Mesothelial cell of epicardium (in vitro differentiated cells): ENCODE results near the gene UXS1. TPM values are rescaled to one million over a fixed set of nuclear protein-coding genes. Genes with fewer than 3 reads are reported as not detected.

Experiments
- DNase-seq, 2 experiments: peaks; one replicate each; pipeline ENCODE4 v3.0.0; 2021; ENCODE audit warnings: low spot score in 2 of 2; ENCODE audit not compliant: unreplicated experiment in 2 of 2
- H3K27ac Mint-ChIP-seq: 2 replicates; pipeline ENCODE4 v1.8.0; 2021; ENCODE audit warnings: mixed read lengths
- H3K27me3 Mint-ChIP-seq: 2 replicates; pipeline ENCODE4 v1.8.0; 2021; ENCODE audit warnings: low read depth, mixed read lengths
- H3K36me3 Mint-ChIP-seq: 2 replicates; pipeline ENCODE4 v1.8.0; 2021; ENCODE audit warnings: mixed read lengths
- H3K4me1 Mint-ChIP-seq: 2 replicates; pipeline ENCODE4 v1.8.0; 2021; ENCODE audit warnings: mixed read lengths
- H3K4me3 Mint-ChIP-seq: 2 replicates; pipeline ENCODE4 v1.8.0; 2021; ENCODE audit warnings: mild to moderate bottlenecking, moderate library complexity, mixed read lengths
- H3K9me3 Mint-ChIP-seq: 2 replicates; pipeline ENCODE4 v1.8.0; 2021; ENCODE audit warnings: mixed read lengths
- total RNA-seq: library from RNA; stranded (reverse); gene quantifications from 3 replicates; pipeline ENCODE4 v1.2.1, GENCODE V29; 2021
- TF ChIP-seq, protein P1 (sequence below): fragments of 200-600 bp; sonication (generic); IDR thresholded peaks from one replicate; pipeline ENCODE4 v1.5.0; 2021; ENCODE audit warnings: antibody characterized with exemption; ENCODE audit not compliant: unreplicated experiment

UXS1 gene
- total RNA-seq, 1 donor from 2014 or later = 52.8 TPM

GRCh38 chr2:106076941-106077340 is 117.2 kb downstream of the UXS1 start:
- H3K9me3 Mint-ChIP-seq = peaks cover 15% of the 10 kb centered on the region
- H3K4me1 Mint-ChIP-seq = peaks cover 6% of the 10 kb centered on the region
- no peak overlapping the region for H3K27ac Mint-ChIP-seq
- DNase-seq = no peak
- H3K27me3 Mint-ChIP-seq = peaks cover 3% of the 10 kb centered on the region
- H3K36me3 Mint-ChIP-seq = no peaks in the 10 kb centered on the region
- no peak overlapping the region for H3K4me3 Mint-ChIP-seq
- TF ChIP-seq, protein P1, sequence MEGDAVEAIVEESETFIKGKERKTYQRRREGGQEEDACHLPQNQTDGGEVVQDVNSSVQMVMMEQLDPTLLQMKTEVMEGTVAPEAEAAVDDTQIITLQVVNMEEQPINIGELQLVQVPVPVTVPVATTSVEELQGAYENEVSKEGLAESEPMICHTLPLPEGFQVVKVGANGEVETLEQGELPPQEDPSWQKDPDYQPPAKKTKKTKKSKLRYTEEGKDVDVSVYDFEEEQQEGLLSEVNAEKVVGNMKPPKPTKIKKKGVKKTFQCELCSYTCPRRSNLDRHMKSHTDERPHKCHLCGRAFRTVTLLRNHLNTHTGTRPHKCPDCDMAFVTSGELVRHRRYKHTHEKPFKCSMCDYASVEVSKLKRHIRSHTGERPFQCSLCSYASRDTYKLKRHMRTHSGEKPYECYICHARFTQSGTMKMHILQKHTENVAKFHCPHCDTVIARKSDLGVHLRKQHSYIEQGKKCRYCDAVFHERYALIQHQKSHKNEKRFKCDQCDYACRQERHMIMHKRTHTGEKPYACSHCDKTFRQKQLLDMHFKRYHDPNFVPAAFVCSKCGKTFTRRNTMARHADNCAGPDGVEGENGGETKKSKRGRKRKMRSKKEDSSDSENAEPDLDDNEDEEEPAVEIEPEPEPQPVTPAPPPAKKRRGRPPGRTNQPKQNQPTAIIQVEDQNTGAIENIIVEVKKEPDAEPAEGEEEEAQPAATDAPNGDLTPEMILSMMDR = no peak

DNA sequence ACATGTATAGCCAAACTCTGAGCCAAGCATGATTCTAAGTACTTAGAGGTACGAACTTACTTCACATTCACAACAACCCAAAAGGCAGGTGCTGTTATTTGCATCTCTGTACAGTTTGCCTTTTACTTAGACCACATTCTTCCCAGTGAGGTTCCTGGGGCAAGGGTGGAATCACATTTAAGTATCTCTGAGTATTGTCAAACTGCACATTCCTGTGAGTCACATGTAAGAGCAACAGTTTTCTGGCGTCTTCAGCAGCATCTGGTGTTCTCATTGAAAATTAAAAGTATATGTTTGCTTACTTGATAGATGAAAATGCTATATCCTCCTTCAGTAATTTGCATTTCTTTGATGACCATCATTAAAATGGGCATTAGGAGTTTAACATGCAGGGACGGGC is 119.1 kb downstream of the UXS1 start:
- Mint-ChIP-seq H3K36me3 (no peaks in the 10 kb centered on the region), H3K27me3 (no peaks in the 10 kb centered on the region), H3K9me3 (peaks cover 4% of the 10 kb centered on the region), H3K27ac (no peak overlapping the region), H3K4me3 (no peak overlapping the region), H3K4me1 (peaks cover 6% of the 10 kb centered on the region)
- no peak for DNase-seq
- TF ChIP-seq, protein P1 = no peak

DNA sequence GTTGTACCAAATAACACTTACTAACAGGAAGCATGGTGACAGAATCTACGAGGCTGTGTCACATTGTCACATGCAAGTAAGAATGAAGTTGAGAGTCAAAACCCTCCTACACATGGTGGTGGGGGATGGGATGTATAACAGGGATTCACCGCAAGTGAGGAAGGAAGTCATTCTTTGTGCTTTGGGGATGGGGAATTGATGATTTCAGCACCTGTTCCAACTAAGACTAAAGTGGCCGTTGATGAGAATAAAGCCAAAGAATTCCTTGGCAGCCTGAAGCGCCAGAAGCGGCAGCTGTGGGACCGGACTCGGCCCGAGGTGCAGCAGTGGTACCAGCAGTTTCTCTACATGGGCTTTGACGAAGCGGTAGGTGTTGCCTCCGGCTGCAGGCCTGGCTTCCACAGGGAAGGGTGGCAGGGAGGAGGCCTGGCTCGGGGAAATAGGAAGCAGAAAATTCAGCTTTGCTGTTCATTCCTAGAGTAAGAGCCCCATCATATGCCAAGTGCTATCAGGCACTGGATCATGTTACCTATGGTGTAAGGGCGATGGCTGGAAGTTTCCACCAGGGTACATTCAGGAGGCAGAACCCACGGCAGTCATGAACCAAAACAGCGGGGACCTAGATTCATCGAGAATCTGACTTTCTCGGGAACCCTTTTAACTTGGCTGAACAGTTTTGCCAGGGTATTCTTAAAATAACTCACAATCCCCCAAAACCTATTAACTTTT is 120.3 kb downstream of the UXS1 start:
- no peak for DNase-seq
- Mint-ChIP-seq H3K4me1 (peaks cover 6% of the 10 kb centered on the region), H3K36me3 (no peaks in the 10 kb centered on the region), H3K9me3 (no peaks in the 10 kb centered on the region), H3K27ac (no peak overlapping the region), H3K27me3 (peaks cover 7% of the 10 kb centered on the region), H3K4me3 (no peak overlapping the region)
- TF ChIP-seq, protein P1 = no peak

DNA sequence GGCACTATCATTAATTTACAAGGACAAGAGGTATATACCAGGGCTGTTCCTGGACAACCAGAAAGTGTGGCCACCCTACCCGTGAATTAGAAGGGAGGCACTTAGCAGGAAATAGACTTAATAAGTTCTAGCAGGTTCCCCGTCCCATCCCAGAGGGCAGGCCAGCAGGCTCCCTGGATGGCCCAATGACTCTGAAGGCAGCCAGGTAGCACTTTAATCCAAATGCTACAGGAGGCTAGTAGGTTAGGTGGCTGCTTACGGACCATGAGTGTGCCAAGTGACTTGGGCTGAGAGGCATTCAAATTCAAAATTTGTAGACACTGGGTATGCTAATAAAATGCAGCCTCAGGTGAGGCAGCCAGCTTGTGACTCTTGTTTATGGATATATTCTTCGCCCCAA is 123.9 kb downstream of the UXS1 start:
- Mint-ChIP-seq H3K27ac (no peak overlapping the region), H3K4me3 (no peak overlapping the region), H3K9me3 (no peaks in the 10 kb centered on the region), H3K4me1 (no peaks in the 10 kb centered on the region), H3K27me3 (peaks cover 25% of the 10 kb centered on the region), H3K36me3 (no peaks in the 10 kb centered on the region)
- TF ChIP-seq, protein P1 = no peak
- no peak for DNase-seq

- Mint-ChIP-seq H3K9me3 (no peaks in the 10 kb centered on the region), H3K4me1 (peaks cover 4% of the 10 kb centered on the region), H3K27me3 (peaks cover 38% of the 10 kb centered on the region), H3K4me3 (no peak overlapping the region), H3K36me3 (no peaks in the 10 kb centered on the region), H3K27ac (no peak overlapping the region)
- DNase-seq = no peak
- TF ChIP-seq, protein P1 = no peak
Observed at GRCh38 chr2:106068451-106068850, 125.7 kb downstream of the UXS1 start.
